ENCODE data around the gene MARK1.

- TF ChIP-seq KDM1A (CRISPR knock-in tag; IDR thresholded peaks at IDR 0.05), result no peak
- TF ChIP-seq RBFOX2 (IDR thresholded peaks at IDR 0.05; ENCODE audit: low read depth, low read length), result no peak
- no peak for TF ChIP-seq MYC (CRISPR knock-in tag; IDR thresholded peaks at IDR 0.05; ENCODE audit: borderline replicate concordance)
Measured at GRCh38 chr1:220652995-220653394, 125.1 kb downstream of the MARK1 start.
